NB4 (cell line): ENCODE data around the gene TMSB15A.
"Not testable (repeated sequence)": the region's sequence is repeated elsewhere in the genome, so short reads cannot be mapped to it uniquely, and the experiment has no call there.

Experiments used
- DNase-seq: peaks from one replicate; pipeline ENCODE4 v3.0.0; 2010; ENCODE audit warnings: low read depth
- H3K4me3 ChIP-seq: one replicate; pipeline ENCODE4 v1.5.1; 2011; ENCODE audit warnings: mild to moderate bottlenecking, low read depth, low read length, moderate library complexity
- CTCF ChIP-seq: IDR thresholded peaks from one replicate; pipeline ENCODE4 v1.5.1; 2012; ENCODE audit warnings: low read depth, low read length
- MYC ChIP-seq: IDR thresholded peaks from 2 replicates; pipeline ENCODE4 v1.6.1; 2011; ENCODE audit warnings: low read depth, low read length
- POLR2A ChIP-seq: IDR thresholded peaks from 2 replicates; pipeline ENCODE4 v1.6.1; 2011; ENCODE audit warnings: mild to moderate bottlenecking; ENCODE audit not compliant: insufficient read length; ENCODE audit errors: extremely low read depth
- TF ChIP-seq, protein P1 (sequence below): IDR thresholded peaks from 2 replicates; pipeline ENCODE4 v1.6.1; 2011; ENCODE audit warnings: low read depth, low read length

The TMSB15A gene

GRCh38 chrX:102535958-102536357 is 19.4 kb upstream of the TMSB15A start:
- no peak for TF ChIP-seq MYC
- TF ChIP-seq, protein P1, sequence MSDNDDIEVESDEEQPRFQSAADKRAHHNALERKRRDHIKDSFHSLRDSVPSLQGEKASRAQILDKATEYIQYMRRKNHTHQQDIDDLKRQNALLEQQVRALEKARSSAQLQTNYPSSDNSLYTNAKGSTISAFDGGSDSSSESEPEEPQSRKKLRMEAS = no peak
- TF ChIP-seq POLR2A = no peak
- no peak for TF ChIP-seq CTCF
- H3K4me3 ChIP-seq = no peak overlapping the region
- DNase-seq = no peak

- peak; percentile 26 for DNase-seq
- no peak overlapping the region for H3K4me3 ChIP-seq
- TF ChIP-seq POLR2A (no peak), CTCF (no peak), MYC (no peak)
- TF ChIP-seq, protein P1 = no peak
These were observed 787 bp upstream of the TMSB15A start for GRCh38 chrX:102517326-102517725.

DNA sequence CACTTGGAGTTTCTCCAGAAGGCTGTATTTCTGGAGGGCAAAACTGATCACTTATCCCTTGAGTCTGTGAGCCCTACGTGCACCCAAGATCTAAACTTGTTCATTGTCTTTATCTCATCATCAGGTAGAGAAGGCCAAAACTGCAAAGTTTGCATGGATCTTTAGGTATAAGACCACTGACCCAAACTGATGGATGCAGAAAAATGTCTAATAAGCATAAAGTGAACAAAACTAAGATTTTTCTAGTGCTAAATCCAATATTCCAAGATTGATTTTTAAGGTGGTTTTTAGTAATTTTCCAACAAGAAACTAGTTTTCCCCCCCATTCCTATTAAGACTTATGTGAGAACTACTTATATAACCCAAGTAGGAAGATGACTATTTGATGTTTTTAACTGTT is 2.0 kb downstream of the TMSB15A start:
- TF ChIP-seq MYC (no peak), POLR2A (no peak), CTCF (no peak)
- TF ChIP-seq, protein P1 = no peak
- no peak overlapping the region for H3K4me3 ChIP-seq
- no peak for DNase-seq

GRCh38 chrX:102498732-102499131 is 17.8 kb downstream of the TMSB15A start:
- DNase-seq = no peak
- TF ChIP-seq MYC (no peak), CTCF (no peak), POLR2A (no peak)
- TF ChIP-seq, protein P1 = no peak
- H3K4me3 ChIP-seq = no peak overlapping the region

DNA sequence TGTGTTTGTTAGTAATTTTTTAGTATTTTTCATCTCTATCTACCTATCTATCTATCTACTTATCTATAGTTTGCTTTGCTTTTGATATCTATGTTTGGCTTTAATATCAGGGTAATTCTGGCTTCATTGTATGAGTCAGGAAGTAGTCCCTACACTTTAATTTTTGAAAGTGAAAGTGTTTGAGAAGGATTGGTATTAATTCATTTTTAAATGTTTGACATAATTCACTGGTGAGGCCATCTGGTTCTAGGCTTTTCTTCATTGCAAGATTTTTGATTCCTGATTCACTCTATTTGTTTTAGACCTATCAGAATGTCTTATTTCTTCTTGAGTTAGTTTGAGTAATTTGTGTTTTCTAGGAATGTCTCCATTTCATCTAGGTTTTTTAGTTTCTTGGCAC is 24.8 kb downstream of the TMSB15A start:
- no peak for DNase-seq
- no peak overlapping the region for H3K4me3 ChIP-seq
- TF ChIP-seq POLR2A = no peak
- no peak for TF ChIP-seq CTCF
- TF ChIP-seq MYC = no peak
- TF ChIP-seq, protein P1 = no peak

DNA sequence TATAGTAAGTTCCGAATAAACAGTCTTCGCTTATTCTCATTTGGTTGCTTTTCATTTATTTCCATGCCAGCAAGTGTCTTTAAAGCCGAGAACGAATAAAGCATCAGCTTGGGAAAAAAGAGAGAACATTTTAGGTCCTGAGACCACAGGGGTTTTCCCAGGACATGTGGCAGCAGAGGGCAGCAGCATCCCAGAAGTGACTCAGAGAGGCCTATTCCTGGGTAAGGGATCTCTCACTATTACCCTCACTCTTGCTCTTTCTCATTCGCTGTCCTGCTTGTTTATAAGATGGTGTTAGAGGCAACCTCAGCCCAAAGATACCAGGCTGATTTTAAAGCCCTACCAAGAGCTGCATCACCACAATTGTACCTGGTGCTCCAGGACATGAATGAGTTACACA is 37.8 kb downstream of the TMSB15A start:
- not testable (repeated sequence) for H3K4me3 ChIP-seq, DNase-seq

DNA sequence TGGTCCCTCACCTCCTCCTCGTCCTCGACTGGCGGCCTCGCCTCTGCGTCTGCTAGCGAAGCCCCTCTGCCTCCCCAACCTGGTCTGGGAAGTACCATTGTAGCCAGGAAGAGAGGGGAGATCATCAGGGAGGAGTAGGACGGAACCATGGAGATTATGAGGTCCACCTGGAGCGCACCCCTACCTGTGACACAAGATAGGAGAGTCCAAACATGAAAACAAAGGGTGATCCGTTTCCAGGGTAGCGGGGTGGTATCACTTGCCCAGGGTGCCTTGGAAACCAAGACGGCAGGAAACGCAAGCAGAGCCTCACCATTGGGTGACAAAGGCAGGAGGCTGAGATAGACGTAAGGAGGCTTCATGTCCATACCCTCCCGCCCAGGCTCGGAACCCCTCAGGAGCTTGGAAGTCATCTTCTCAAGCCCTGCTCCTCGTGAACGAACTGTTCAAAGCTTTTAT is 44.7 kb downstream of the TMSB15A start, which contains the start of gene TCP11X2:
Gene TCP11X2, minus strand, starts transcription at position 51 of the 459 bp plus-strand sequence.
- H3K4me3 ChIP-seq, DNase-seq: not testable (repeated sequence)

- not testable (repeated sequence) for H3K4me3 ChIP-seq, DNase-seq
These were observed 46.3 kb downstream of the TMSB15A start for GRCh38 chrX:102470215-102470614.
